Common myeloid progenitor, CD34-positive (primary cell): ENCODE results near the gene ADAMTS10.
A peak's percentile ranks its signal among the peaks of the same experiment; 100 is the strongest.

Experiments
- CTCF ChIA-PET: fragments of 350-600 bp; sonication (Branson Sonifier 250); formaldehyde crosslinking; loops from one replicate; lab custom pipeline; 2021; ENCODE audit warnings: antibody characterized with exemption; lab: Charles Lee
- POLR2A ChIA-PET: fragments of 350-600 bp; sonication (Branson Sonifier 250); formaldehyde crosslinking; loops from one replicate; lab custom pipeline; 2021; ENCODE audit warnings: antibody characterized with exemption; lab: Charles Lee
- DNase-seq, 3 donors: peaks; one replicate each; pipeline versions ENCODE4 v3.0.0 to v3.0.0-alpha.2; 2013
- H3K27ac ChIP-seq, 2 experiments: 1 replicate in 1 of 2; 2 replicates in 1 of 2; pipeline ENCODE4 v1.7.0; 2013; ENCODE audit warnings: inconsistent platforms in 2 of 2, low read length in 2 of 2, mild to moderate bottlenecking in 2 of 2, low read depth in 1 of 2, moderate library complexity in 1 of 2; ENCODE audit not compliant: severe bottlenecking in 2 of 2, insufficient read depth in 1 of 2, poor library complexity in 1 of 2
- H3K27me3 ChIP-seq, 5 experiments: replicated peaks in 2 of 5; 1 replicate in 3 of 5; 2 replicates in 2 of 5; pipeline versions ENCODE4 v1.6.1 to v1.7.0; 2013; ENCODE audit warnings: low read length in 4 of 5, mild to moderate bottlenecking in 2 of 5, moderate library complexity in 2 of 5, inconsistent platforms in 1 of 5; ENCODE audit not compliant: insufficient read depth in 5 of 5, control insufficient read depth in 4 of 5
- H3K36me3 ChIP-seq, 4 experiments: 1 replicate in 2 of 4; 2 replicates in 2 of 4; pipeline versions ENCODE4 v1.6.1 to v1.7.0; 2013; ENCODE audit warnings: low read length in 3 of 4, control low read depth in 1 of 4, mild to moderate bottlenecking in 1 of 4; ENCODE audit not compliant: control insufficient read depth in 4 of 4, insufficient read depth in 4 of 4
- H3K4me1 ChIP-seq, 4 experiments: 1 replicate in 3 of 4; 2 replicates in 1 of 4; pipeline versions ENCODE4 v1.6.1 to v1.7.1; 2013; ENCODE audit warnings: low read length in 3 of 4, mild to moderate bottlenecking in 3 of 4, control low read depth in 1 of 4, inconsistent platforms in 1 of 4, moderate library complexity in 1 of 4; ENCODE audit not compliant: control insufficient read depth in 4 of 4, insufficient read depth in 4 of 4; ENCODE audit errors: control extremely low read depth in 1 of 4
- H3K4me3 ChIP-seq, 7 experiments: 1 replicate in 4 of 7; 2 replicates in 3 of 7; pipeline versions ENCODE4 v1.5.1 to v1.7.0; 2013; ENCODE audit warnings: mild to moderate bottlenecking in 7 of 7, low read length in 6 of 7, moderate library complexity in 6 of 7, inconsistent platforms in 2 of 7, low read depth in 2 of 7, control low read depth in 1 of 7; ENCODE audit not compliant: insufficient read depth in 4 of 7, control insufficient read depth in 1 of 7; ENCODE audit errors: extremely low read depth in 1 of 7
- H3K9me3 ChIP-seq, 5 experiments: 1 replicate in 4 of 5; 2 replicates in 1 of 5; pipeline versions ENCODE4 v1.6.1 to v1.7.1; 2013; ENCODE audit warnings: low read length in 4 of 5, mild to moderate bottlenecking in 2 of 5, inconsistent platforms in 1 of 5, low read depth in 1 of 5, moderate library complexity in 1 of 5; ENCODE audit not compliant: control insufficient read depth in 4 of 5, insufficient read depth in 2 of 5; ENCODE audit errors: control extremely low read depth in 1 of 5
- WGBS: methylation state at CpG from one replicate; pipeline ENCODE4 v1.1.5; 2013; ENCODE audit not compliant: insufficient coverage; 5-methylcytosine and 5-hydroxymethylcytosine counted together

Gene ADAMTS10

GRCh38 chr19:8600816-8601215 lies 9.7 kb downstream of the ADAMTS10 start:
- ChIA-PET POLR2A (no interaction called here), CTCF (no interaction called here)
- WGBS = over 99% methylated on average over 13 of the region's 16 CpGs

GRCh38 chr19:8600064-8600463 lies 10.5 kb downstream of the ADAMTS10 start:
- Histone ChIP-seq H3K4me3 (no peak overlapping the region), H3K4me1 (no peaks in the 10 kb centered on the region), H3K27ac (no peak overlapping the region), H3K36me3 (peaks cover 22 to 64% (median 43%) of the 10 kb centered on the region in 4 experiments), H3K9me3 (peaks cover 2 to 7% (median 6%) of the 10 kb centered on the region in 5 experiments), H3K27me3 (no peaks in the 10 kb centered on the region)
- ChIA-PET POLR2A (no interaction called here), CTCF (interaction anchor here (0.6 kb wide), 1 partner anchor 68 kb away, joined by 3 read pairs; no protein-coding TSS in a partner anchor)
- DNase-seq = no peak
- WGBS = 100% methylated on average over 2 of the region's 2 CpGs

More at GRCh38 chr19:8600816-8601215, 9.7 kb downstream of the ADAMTS10 start:
- no peak overlapping the region for H3K4me3 ChIP-seq
- peaks cover 22 to 66% (median 43%) of the 10 kb centered on the region in 4 experiments for H3K36me3 ChIP-seq
- H3K9me3 ChIP-seq = peaks cover 2 to 9% (median 6%) of the 10 kb centered on the region in 5 experiments
- no peak for DNase-seq
- H3K27me3 ChIP-seq = no peaks in the 10 kb centered on the region
- H3K27ac ChIP-seq = no peak overlapping the region
- H3K4me1 ChIP-seq = no peaks in the 10 kb centered on the region

GRCh38 chr19:8596168-8596567 lies 14.3 kb downstream of the ADAMTS10 start:
- DNase-seq = no peak
- H3K4me1 ChIP-seq = peaks cover 0 to 21% (median 16%) of the 10 kb centered on the region in 4 experiments
- 88% methylated on average over 18 of the region's 23 CpGs for WGBS
- no peak overlapping the region for H3K4me3 ChIP-seq
- CTCF ChIA-PET = interaction anchor here (1.0 to 1.4 kb wide), 5 partner anchors 9 to 20 kb away, joined by 3 to 7 read pairs (median 4); no protein-coding TSS in a partner anchor
- H3K36me3 ChIP-seq = peaks cover 8 to 45% (median 32%) of the 10 kb centered on the region in 4 experiments
- POLR2A ChIA-PET = no interaction called here
- peaks cover 0 to 5% (median 0%) of the 10 kb centered on the region in 5 experiments for H3K27me3 ChIP-seq
- no peak overlapping the region for H3K27ac ChIP-seq
- peaks cover 0 to 12% (median 4%) of the 10 kb centered on the region in 5 experiments for H3K9me3 ChIP-seq

DNA sequence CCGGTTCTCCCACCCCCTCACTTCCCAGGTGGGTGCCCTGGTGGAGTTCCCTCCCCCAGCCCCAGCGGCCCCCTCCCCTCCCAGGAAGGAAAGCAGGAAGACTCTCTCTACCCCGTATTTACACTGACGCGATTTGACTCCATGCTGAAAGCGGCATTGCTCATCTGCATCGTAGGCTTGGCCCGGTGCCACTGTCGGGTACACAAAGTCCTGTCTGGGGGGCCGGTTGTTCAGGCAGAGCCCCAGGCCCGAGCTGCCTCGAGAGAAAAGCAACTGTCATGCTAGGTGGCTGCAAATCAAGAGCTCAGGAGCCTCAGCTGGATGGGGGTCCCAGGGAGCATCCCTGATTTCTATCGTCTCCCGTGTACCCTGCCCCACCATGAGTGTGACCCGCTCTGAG lies 14.9 kb downstream of the ADAMTS10 start:
- Histone ChIP-seq H3K27ac (no peak overlapping the region), H3K27me3 (peaks cover 0 to 5% (median 0%) of the 10 kb centered on the region in 5 experiments), H3K36me3 (peaks cover 8 to 43% (median 27%) of the 10 kb centered on the region in 4 experiments), H3K4me1 (peaks cover 0 to 22% (median 18%) of the 10 kb centered on the region in 4 experiments), H3K9me3 (peaks cover 0 to 12% (median 4%) of the 10 kb centered on the region in 5 experiments), H3K4me3 (no peak overlapping the region)
- POLR2A ChIA-PET = no interaction called here
- 92% methylated on average over 11 of the region's 15 CpGs for WGBS
- no peak for DNase-seq
- CTCF ChIA-PET = interaction anchor here (1.0 to 1.7 kb wide), 6 partner anchors 9 to 21 kb away, joined by 3 to 9 read pairs (median 4); no protein-coding TSS in a partner anchor

DNA sequence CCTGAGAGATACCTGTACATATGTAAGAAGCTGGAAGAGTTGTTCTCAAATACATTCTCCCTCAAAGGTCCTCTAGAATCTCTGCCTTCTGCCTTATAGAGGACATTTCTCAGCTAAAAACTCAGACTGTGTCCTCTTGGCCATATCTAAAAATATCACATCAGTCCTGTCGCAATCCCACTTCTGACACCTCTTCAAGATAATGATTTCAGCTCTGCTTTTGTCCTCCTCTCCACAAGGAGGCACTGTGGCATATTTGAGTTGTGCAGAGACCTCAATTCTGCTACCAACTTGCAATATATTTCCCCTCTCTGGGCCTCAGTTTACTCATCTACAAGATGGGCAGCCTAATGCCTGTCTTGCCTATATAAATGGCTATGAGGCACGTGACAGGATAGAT lies 16.6 kb downstream of the ADAMTS10 start:
- H3K9me3 ChIP-seq = peaks cover 0 to 11% (median 4%) of the 10 kb centered on the region in 5 experiments
- 94% methylated on average over 2 of the region's 2 CpGs for WGBS
- peaks cover 0 to 22% (median 18%) of the 10 kb centered on the region in 4 experiments for H3K4me1 ChIP-seq
- no peak overlapping the region for H3K4me3 ChIP-seq
- H3K27me3 ChIP-seq = peaks cover 0 to 5% (median 0%) of the 10 kb centered on the region in 5 experiments
- peak in 1 of 3 donors; percentile 42 for DNase-seq
- H3K27ac ChIP-seq = no peak overlapping the region
- H3K36me3 ChIP-seq = peaks cover 8 to 36% (median 23%) of the 10 kb centered on the region in 4 experiments
- ChIA-PET POLR2A (no interaction called here), CTCF (interaction anchor here (0.9 to 2.9 kb wide), 5 partner anchors 10 to 21 kb away, joined by 3 to 18 read pairs (median 4); no protein-coding TSS in a partner anchor)

DNA sequence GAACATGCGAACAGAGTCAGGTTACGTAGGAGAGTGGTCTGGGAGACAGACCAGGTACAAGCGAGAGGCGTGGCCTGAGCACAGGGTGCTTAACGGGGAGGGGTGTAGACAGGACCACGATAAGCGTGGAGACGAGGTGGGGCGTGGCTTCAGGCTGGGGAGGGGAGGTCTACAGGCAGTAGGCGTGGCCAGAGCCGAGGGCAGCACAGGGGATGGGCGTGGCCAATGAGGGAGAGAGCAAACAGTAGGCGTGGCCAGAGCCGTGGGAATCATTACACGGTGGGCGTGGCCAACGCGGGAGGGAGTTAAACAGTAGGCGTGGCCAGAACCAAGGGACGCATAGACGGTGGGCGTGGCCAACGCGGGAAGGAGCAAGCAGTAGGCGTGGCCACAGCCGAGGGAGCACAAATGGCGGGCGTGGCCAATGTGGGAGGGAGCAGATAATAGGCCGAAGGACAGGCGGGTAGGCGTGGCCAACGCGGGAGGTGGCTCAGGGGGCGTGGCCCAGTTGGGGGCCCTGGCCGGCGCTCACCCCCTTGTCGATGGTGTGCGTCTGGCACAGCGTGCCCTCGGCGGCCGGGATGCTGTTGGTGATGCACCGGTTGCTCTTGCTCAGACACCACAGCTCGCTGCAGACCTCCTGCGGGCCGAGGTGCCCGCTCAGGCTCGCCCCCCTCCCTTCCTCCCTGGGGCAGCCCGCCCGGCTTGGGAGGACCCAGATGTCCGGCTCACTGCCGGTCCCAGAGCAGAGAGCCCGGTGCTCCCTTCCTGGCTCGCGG lies 18.1 kb downstream of the ADAMTS10 start:
- peaks cover 0 to 10% (median 4%) of the 10 kb centered on the region in 5 experiments for H3K9me3 ChIP-seq
- H3K27me3 ChIP-seq = peaks cover 0 to 5% (median 0%) of the 10 kb centered on the region in 5 experiments
- ChIA-PET CTCF (interaction anchor here (1.4 to 2.9 kb wide), 2 partner anchors 12 to 16 kb away, joined by 3 to 18 read pairs; no protein-coding TSS in a partner anchor), POLR2A (no interaction called here)
- no peak overlapping the region for H3K27ac ChIP-seq
- peak; percentile 93 to 96 (median 96) for DNase-seq
- H3K4me3 ChIP-seq = peak overlapping the region; percentile 17 to 79 (median 65)
- WGBS = under 1% methylated on average over 46 of the region's 55 CpGs
- peaks cover 0 to 22% (median 18%) of the 10 kb centered on the region in 4 experiments for H3K4me1 ChIP-seq
- H3K36me3 ChIP-seq = peaks cover 6 to 28% (median 20%) of the 10 kb centered on the region in 4 experiments
